M059J (cell line): Measurements from ENCODE around the gene EXOC6B. TPM values are rescaled to one million over a fixed set of nuclear protein-coding genes. Genes with fewer than 3 reads are reported as not detected.

ENCODE experiments used
- DNase-seq: peaks from one replicate; pipeline ENCODE4 v3.0.0-alpha.2; 2012; ENCODE audit warnings: low read depth
- total RNA-seq: library from RNA; depleted of rRNA; stranded (reverse); fragments of >200 nt; shearing (Covaris generic); gene quantifications from 2 replicates; pipeline ENCODE4 v1.2.3, GENCODE V29; 2014

Gene EXOC6B
- total RNA-seq, 1 experiment from 2014 or later, result 18.5 TPM

DNA sequence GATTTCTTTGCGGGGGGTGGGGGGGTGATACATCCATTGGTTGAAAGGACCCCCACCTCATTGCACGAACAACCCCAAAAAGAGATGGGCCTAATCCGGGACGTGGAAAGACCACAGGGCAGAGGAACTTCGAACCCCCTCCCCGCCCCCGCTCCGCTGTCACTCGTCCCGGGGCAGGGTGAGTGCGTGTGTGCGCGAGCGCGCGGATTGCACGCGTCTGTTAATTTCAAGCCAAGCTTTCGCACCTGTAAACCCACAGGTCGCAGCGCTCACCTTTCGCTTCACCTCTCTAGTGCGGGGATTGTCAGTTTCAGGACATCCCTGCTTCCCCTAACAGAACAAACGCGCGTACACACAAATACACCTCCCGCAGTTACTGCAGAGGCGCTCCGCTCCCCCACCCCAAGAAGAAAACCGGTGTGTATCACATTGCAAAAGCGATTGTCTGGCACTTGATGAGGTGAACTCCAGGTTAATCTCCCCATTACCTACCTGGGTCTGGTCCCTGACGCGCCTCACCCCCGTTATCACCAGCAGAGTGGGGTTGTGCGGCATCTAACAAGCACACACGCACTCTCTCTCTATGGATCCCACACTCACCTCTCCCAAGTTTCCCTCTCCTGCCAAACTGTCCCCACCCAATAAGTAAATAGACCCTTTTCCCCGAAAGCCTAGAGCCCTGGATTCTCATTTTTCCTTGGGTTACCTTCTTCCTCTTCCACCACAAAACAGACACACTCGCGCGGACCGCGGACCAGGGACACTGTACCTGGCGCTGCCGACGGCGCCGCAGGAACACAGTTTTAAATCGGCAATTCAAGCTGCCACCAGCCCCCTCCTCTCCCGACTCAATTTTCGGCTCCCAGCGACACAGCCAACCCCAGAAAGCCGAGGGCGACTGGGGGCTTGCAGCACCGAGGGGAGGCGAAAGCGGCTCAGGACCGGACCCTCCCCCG, 679.2 kb downstream of the EXOC6B start:
- no peak for DNase-seq

DNA sequence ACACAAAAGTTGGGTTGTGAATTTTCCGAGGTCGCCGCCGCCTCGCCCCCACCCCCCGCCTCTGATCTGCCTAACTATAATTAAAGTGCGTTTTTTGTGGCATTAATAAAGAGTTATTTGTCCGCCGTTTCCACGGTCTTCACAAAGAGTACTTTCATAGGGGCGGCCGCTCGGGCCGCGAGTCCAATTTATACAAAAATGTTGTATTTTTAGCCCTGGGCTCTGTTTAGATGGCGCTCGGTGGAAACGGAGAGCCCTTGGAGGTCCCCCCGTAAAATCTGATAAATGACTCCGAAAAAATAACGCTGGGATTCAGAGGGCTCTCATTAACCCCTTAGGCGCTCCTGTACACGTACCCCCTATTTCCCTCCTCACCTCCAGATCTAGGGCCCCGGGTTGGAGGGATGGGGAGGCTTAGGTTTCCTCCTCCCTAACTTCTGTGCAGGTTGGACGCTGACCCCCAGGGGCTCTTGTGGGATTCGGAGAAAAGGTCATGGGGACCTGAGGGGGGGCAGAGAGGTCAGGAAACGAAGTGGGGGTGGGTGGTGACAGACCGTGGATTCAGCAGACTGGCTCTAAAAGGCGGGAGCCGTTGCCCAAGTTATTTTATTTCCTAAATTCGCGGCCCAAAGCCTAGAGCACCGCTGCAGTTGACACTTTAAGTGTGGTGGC, 680.0 kb downstream of the EXOC6B start:
- no peak for DNase-seq

DNA sequence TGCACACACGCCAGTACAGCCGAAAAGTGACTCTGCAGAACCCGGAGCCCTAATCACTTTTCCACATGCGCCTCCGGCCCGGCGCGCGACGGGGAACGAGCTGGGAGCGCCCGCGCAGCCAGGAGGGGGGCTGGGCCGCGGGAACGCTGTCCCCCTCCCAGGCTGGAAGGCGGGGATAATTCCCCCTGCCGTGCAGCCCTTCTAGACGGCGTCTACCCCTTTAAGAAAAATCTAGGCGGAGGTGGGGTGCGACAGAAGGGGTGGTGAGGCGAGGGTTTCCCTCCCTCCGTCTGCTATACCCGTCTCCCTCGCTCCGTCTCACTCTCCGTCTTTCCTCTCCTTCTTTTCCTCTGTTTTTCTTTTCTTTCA, 680.6 kb downstream of the EXOC6B start:
- DNase-seq, result peak; percentile 60

DNA sequence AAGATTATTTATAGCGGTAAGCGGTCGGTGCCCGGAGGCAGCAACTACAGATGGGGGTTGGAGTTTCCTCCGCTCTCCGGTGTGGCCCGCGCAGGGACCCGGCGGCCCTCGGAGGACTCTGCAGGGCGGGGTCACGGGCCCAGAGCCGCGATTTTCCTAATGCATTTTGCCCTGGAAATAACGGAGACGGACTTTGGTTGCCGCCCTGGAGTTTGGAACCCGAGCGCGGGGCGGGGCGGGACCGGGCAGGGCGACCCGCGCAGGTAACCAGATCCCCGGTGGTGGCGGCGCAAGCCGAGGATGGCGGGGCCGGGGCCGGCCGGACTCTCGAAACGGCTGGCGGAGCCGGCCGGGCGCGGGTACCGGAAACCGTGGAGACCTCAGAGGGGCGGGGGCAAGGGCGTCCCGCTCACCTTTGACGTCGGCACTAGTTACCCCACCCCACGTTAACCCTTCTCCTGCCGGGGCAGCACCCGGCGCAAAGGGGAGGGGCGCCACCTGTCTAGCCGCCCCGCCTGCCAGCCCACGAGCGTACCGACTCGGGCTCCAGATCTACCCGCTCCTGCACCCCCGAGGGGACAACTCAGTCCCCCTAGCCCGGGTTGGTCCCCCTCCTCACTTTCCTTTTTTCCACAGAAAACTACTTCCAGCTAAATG, 681.1 kb downstream of the EXOC6B start:
- peak; percentile 56 for DNase-seq

DNA sequence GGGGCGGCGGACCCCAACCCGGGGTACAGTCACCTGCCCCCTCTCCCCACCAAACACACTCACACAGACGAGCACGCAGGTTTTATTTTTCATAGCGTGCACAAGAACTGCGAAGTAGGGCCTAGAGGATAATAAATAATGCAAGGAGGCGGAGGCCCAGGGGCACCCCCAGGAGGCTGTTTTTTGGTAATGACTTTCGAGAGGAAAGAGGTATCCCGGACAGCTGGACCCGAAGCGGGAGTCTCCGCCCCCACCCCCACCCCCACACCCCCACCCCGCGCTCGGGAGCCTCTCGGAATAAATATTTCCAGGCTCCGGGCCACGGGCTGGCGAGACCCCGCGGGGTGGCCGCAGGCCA, 681.6 kb downstream of the EXOC6B start:
- DNase-seq, result peak; percentile 21

DNA sequence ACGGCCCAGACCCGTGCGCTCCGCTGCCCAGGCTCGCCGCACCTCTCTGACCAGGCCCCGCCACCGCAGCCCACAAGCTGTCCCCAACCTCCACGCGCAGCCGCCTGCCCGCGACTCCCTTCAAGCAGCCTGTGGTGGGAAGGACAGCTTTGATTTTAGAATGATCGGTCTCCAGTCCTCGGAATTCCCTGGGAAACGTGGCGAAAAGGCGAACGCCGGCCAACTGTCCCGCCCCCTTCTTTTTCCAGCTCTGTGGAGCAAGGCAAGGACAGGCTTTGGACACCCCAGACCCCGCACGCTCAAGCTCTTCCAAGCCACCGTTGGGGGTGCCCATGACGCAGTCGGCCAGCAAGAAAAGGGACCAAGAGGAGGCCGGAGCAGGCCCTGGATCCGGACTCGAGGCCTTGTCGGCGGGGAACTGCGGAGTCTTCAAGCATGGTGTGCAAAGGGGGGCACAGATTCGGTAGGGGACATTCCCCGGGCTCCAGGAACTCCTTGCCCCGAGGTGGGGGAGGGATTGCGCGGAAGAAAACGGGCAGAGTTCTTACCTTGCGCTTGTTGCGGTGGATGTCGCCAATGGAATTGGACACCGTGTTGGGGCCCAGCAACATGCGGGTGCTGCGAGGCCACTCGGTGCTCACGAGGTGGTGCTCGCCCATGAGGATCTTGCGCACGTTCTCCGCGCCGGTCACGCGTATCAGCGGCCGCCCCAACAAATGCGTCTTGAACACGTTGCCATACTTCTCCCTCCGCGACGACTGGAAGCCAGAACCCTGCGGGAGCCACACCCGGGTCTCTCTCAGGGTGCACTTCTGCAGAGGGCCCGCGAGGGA, 682.2 kb downstream of the EXOC6B start:
- DNase-seq, result no peak

DNA sequence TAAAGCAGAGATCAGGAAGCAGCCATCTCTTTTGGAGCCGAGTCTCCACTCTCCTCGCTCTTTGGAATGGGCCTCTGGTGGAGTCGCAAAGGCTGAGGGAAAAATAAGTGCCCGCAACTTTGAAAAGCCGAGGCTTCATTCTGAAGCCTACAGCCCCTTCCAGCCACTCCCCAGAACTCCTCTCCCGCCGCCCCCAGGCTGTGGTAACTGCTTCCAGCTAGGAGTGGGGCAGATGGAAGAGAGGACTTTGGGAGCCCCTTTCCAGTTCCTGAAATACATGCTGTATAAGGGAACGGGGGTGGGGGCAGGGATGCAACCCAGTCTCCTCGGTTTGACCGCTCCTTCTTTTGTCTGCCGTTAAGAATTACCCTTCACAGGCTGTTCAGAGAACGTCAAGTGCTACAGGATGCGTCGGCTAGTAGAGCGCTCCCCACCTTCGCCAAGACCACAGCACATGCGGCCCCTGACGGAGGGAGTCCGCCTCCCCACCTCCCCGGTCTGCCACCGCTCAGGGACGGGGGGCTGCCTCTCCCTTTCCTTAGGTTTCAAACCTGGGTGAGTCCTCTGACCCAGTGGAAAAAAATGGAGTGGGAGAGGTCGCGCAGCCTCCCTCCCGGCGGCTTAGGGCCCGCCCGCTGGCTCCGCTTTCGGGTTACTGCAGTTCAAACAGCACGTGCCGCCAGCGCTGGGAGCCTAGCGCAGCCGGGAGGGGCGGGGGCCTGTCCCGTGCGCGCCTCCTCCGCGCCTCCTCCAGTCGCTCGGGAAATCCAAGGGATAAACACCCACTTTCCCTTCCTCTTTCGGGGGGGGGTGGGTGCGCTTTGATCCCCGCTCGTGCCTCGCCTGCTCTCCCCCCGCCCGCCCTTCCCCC, 683.0 kb downstream of the EXOC6B start:
- DNase-seq, result no peak

DNA sequence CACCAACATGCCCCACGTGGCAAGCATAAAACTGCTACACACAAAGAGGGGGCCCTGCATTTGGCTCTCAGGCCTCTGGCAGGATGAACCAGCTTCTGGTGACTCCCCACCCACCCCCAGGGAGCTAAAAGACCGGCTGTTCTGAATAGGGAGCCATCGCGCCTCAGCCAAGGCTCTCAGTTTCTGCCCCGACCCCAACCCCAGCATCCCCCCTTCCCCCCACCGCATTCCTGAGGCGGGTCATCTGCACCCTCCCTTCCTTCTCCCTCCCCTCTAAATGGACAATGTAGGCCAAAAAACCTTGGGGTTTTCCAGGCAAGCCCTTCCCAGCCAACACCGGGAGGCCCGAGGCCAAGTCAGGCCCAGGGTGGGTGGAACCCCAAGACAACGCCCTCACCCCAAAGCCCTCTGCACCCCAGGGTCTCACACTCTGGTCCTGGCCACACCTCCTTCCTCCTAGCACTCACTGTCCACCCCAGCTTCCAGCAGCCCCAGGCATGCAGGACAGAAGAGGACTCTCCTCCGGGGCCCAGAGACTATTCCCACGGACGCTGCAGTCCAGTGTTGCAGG, 683.9 kb downstream of the EXOC6B start:
- no peak for DNase-seq

DNA sequence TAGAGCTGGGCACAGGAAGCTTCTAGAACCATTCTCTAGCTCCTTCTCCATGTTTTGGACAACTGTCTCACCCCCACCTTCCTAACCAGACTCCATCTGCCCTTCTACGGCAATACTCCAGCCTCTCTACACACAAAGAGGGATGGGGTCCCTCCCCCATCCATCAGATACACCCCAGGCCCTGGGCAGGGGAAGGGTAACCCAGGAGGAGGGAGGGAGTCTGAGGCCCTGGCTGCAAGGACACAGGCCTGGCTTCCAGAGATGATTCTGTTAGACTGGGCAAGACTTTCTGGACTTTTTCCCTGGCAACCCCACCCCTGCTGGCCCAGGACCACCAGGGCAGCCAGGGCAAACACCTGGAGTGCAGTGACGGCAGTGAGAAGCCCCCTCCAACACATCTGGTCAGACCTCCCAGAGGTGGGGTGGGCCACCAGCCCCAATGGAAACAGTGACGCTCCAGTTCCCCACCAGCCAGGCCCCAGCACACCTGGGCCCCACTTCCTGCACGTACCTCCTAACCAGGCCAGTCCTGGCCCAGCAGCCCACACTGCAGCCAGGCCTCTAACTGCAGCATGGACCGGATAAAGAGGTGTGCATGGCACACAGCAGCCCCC, 684.7 kb downstream of the EXOC6B start:
- no peak for DNase-seq

DNA sequence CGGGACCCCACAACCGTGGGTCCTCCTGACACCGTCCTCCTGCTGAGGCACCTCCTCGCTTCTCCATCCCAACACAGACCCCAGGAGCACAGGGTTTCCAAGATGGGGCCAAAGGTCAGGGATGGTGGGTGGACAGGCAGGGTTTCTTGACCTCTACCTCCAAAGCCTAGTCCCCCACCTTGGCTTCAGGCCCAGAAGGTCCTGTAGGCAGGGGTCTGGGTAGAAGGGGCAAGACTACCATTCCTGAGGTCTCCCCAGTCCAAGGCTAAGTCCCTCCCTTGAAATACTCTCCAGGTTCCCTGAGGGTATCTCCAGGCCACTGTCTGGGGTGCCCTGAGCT, 685.2 kb downstream of the EXOC6B start:
- no peak for DNase-seq

DNA sequence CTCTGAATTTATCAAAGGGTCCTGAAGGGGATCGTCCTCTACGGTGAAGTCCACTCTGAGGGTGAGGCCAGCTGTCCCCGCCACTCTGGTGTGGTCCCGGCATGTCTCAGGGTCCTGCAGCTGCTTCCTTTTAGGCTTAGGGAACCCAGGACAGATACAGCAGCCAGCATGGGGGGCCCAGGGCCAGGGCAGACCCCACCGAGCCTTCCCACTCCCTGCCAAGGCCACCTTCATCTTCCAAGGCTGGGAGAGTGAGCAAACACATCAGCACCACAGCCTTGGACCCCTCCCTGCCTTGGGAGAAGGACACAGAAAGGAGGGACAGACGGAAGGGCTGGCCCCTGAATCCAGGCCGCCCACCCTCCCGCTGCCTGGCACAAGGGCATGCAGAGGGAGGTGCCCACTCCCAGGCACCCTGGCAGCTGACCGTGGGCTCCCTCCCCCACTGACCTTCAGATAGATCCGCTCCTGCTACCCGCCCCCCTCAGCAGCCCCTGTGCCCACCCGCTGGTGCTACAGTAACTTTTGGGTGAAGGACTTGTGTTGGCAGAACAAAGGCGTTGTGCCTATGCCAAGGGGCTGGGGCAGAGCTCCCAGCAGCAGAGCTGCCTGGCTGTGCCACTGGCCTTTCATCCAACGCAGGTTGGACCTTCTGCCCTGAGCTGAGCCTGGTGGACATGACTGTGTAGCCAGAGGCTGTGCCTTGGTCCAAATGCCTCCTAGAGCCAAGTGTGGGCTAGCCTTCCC, 685.8 kb downstream of the EXOC6B start:
- no peak for DNase-seq

DNA sequence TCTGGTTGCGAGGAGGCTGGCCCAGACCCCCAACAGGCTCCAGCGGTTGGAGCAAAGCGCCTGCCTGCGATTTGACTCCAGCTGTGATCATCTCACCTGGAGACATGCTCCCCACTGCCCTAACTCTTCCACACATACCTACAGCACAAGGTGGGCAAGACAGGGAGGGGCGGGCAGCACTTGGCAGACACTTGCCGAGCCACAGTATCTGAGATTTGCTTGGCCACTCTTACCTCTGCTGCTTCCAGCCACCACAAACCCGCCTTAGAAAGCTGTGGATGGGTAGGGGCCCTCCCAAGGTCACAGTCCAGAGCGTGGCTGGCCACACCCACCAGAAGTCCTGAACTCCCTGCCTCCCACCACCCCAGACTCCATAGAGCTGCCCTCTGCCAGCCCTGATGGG, 686.4 kb downstream of the EXOC6B start:
- no peak for DNase-seq

DNA sequence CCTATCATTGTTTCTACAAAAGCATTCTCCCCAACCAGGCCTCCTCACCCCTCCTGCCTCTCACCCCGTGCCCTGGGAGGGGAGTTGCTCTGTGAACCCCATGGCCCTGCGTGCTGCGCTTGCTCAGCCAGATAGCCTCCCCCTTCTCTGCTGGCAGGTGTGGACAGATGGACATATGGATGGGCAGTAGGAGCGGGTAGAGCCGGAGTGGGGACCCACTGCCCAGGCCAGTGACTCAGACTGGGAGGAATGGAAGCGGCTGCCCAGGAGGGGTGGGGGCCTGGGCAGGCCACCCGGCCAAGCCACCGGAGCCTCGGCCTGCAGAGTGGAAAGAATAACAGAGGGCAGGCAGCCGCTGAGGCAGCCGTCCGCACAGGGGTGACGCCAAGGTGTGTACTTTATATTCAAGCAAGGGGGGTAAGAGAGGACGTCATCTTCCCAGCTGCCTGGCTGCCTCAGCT, 686.9 kb downstream of the EXOC6B start:
- peak; percentile 67 for DNase-seq

DNA sequence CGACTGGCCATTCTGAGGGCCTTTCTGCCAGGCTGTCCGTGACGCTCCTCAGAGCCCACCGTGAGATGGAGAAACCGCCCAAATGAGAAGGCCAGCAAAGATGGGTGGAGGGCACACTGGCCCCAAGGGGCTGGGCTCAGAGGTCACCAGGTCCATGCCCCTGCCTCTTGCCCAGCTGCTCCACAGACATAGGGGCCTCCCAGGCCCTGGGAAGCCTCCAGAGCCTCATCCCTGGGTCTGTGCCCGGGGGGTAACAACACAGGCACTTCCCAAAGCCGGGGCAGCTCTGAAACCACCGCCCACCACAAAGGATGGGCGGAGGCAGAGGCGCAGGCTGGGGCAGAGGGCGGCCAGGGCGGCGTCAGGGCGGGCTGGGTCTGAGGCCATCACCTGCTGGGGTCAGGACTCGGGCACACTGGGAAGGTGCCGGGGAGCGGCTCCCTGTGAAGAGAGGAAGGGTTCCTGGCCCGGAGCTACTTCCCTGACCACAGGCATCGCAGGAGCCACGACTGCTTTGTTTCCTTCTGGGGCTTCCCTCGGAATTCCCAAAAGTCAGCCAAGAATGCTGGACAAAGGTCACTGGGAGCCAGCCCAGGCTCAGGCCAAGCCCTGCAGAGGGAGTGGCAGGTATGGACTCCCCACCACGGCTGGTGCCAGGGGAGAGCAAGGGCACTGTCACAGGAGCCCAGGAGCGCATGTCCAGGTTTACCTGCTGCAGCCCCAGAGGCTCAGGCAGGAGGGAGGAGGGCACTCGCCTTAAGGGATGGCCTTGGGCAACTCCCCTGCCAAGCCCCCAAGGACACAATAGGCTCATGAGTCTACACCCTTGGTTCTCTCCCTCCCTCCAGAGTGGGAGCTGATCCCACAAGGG, 687.6 kb downstream of the EXOC6B start:
- DNase-seq, result peak; percentile 52

DNA sequence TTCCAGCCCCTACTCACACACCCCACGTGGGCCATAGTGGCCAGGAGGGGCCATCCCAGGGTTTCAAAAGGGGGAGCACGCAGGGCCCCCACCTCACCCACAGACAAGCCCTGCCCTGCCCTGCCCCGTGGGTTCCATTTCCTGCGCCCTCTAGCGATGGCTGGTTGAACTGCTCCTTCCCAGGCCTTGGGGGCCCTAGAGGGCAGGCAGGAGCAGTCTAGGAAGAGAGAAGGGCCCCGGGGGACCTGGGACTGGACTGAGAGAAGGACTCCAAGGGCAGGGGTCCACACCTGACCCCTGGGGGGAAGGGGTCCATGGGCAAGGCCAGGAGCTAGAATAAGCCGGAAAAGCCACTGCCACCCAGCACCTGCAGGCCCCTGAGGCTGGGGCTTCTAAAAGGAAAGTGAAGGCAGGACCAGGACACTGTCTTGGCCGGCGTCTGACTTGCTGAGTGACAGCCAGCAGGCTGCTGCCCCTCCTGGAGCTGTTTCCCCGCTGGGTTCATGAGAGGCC, 688.3 kb downstream of the EXOC6B start:
- peak; percentile 38 for DNase-seq

DNA sequence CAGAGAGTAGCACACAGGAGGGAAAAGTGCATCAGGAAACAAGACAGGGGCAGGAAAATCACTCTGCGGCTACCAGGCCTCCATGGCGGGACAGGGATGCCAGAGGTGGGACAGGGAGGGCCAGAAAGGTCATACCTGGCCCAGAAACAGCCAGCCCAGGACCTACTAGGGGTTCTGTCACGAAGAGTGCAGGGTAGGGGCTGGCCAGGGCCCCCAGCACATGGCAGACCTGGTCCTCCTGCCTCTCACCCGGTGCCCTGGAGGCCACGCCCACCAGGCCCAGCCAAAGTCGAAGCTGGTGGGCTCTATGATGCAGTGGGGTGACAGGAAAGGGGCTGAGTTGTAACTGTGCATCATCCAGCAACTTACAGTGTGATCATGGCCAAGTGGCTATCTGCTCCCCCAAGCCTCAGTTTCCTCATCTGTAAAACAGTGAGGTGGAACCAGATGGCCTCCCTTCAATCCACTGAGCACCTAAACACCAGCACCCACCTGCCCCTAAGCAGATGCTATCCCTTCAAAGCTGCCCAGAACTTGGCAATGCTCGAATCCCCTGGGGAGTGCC, 688.8 kb downstream of the EXOC6B start:
- DNase-seq, result no peak

DNA sequence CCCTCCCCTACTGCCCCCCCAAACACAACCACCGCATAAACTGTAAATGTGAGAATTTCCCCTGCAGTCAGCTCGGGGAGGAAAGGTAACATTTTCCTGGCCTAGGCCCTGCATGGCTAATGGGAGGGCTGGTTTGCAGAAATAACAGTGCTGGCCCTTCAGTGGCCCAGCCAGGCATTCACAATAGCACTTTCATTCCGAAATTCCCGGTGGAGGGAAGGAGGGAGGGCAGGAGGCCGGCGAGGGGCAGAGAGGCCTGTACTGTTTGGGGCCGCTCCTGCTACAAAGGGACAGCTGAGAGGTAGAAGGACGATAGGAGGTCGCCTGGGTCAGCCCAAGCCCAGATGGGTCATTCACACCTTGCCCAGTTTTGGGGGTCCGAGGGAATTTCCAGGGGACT, 689.5 kb downstream of the EXOC6B start:
- no peak for DNase-seq

DNA sequence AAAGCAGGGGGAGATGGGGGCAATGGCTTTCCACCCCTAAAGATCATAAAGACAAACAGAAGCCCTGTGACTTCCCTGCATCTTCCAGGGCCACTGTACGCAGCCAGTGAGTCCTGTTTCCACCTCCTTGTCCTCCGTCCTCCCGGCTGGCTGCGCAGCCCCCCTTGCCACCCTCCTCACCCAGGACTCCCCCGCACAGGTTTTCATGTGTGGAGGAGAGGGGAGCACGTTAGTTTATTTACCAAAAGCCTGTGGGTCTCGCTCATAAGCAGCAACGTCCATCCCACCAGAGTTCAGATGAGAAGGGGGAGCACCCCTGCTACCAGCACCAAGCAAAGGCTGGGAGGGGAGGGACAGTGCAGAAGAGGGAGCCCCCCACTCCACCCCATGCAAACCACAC, 689.9 kb downstream of the EXOC6B start:
- no peak for DNase-seq
